C4-2B (cell line): ENCODE measurements around the gene IYD.

Source experiments
- CTCF ChIP-seq: fragments of 450-650 bp; conservative IDR thresholded peaks from 2 replicates; pipeline ENCODE4 v1.5.1; 2017; ENCODE audit warnings: mild to moderate bottlenecking
- ZFX ChIP-seq: fragments of 450-650 bp; IDR thresholded peaks from 2 replicates; pipeline ENCODE4 v1.6.1; 2017

- TF ChIP-seq CTCF (no peak), ZFX (no peak)
Measured at GRCh38 chr6:150451807-150452427, 83.1 kb downstream of the IYD start.
